GM19099 (cell line): ENCODE data around the gene NR4A2.

Experiments used
- POLR2A ChIP-seq: IDR thresholded peaks from 3 replicates; pipeline ENCODE4 v1.6.1; 2011; ENCODE audit warnings: low read depth; ENCODE audit not compliant: insufficient read length; ENCODE audit errors: extremely low read depth

The NR4A2 gene

GRCh38 chr2:156332534-156333273 lies at the start of gene NR4A2:
Gene NR4A2, minus strand, starts transcription at chr2:156332721. Its CDS starts 2,535 bp downstream, at chr2:156330186.
- peak; percentile 53 for TF ChIP-seq POLR2A

GRCh38 chr2:156380117-156380645 lies 47.7 kb upstream of the NR4A2 start:
- TF ChIP-seq POLR2A: no peak

GRCh38 chr2:156379714-156380113 lies 47.2 kb upstream of the NR4A2 start:
- TF ChIP-seq POLR2A: no peak

GRCh38 chr2:156379071-156379470 lies 46.5 kb upstream of the NR4A2 start:
- TF ChIP-seq POLR2A: no peak

- TF ChIP-seq POLR2A: no peak
Measured at GRCh38 chr2:156366753-156367152, 34.2 kb upstream of the NR4A2 start.

- TF ChIP-seq POLR2A: no peak
Measured at GRCh38 chr2:156363141-156363540, 30.6 kb upstream of the NR4A2 start.

- TF ChIP-seq POLR2A: no peak
Measured at GRCh38 chr2:156356014-156356754, 23.7 kb upstream of the NR4A2 start.

GRCh38 chr2:156352911-156353310 lies 20.4 kb upstream of the NR4A2 start:
- no peak for TF ChIP-seq POLR2A

GRCh38 chr2:156350374-156351142 lies 18.0 kb upstream of the NR4A2 start:
- TF ChIP-seq POLR2A: no peak

- TF ChIP-seq POLR2A: no peak
Measured at GRCh38 chr2:156349605-156350004, 17.1 kb upstream of the NR4A2 start.

GRCh38 chr2:156349161-156349560 lies 16.6 kb upstream of the NR4A2 start:
- TF ChIP-seq POLR2A: no peak

GRCh38 chr2:156347431-156347830 lies 14.9 kb upstream of the NR4A2 start:
- no peak for TF ChIP-seq POLR2A

GRCh38 chr2:156346731-156347130 lies 14.2 kb upstream of the NR4A2 start:
- TF ChIP-seq POLR2A: no peak

GRCh38 chr2:156345582-156345981 lies 13.1 kb upstream of the NR4A2 start:
- no peak for TF ChIP-seq POLR2A

- no peak for TF ChIP-seq POLR2A
Measured at GRCh38 chr2:156343940-156344301, 11.4 kb upstream of the NR4A2 start.
